Upper lobe of right lung (tissue), 1 donor: ENCODE results near the gene C2CD2L. TPM values are rescaled to one million over a fixed set of nuclear protein-coding genes. Genes with fewer than 3 reads are reported as not detected.
A peak's percentile ranks its signal among the peaks of the same experiment; 100 is the strongest.

ENCODE experiments used
- ATAC-seq: fragments of 200-7000 bp; cut with Tn5 transposase; one replicate; pipeline ENCODE4 v1.9.1; 2020; ENCODE audit warnings: mild to moderate bottlenecking, moderate library complexity
- DNase-seq: peaks from one replicate; pipeline ENCODE4 v3.0.0-alpha.2; 2020
- H3K27ac ChIP-seq: fragments of 200-600 bp; one replicate; pipeline ENCODE4 v1.8.0; 2022
- H3K27me3 ChIP-seq: fragments of 200-600 bp; one replicate; pipeline ENCODE4 v1.8.0; 2022; ENCODE audit warnings: mild to moderate bottlenecking
- H3K36me3 ChIP-seq: fragments of 200-600 bp; one replicate; pipeline ENCODE4 v1.8.0; 2022
- H3K4me1 ChIP-seq: fragments of 200-600 bp; one replicate; pipeline ENCODE4 v1.8.0; 2022
- H3K4me3 ChIP-seq: fragments of 200-600 bp; one replicate; pipeline ENCODE4 v1.8.0; 2022; ENCODE audit warnings: mild to moderate bottlenecking
- H3K9me3 ChIP-seq: fragments of 200-600 bp; one replicate; pipeline ENCODE4 v1.8.0; 2022
- CTCF ChIP-seq: fragments of 200-600 bp; IDR thresholded peaks from one replicate; pipeline ENCODE4 v1.8.0; 2022; ENCODE audit warnings: antibody characterized with exemption
- intact Hi-C: fragments of 100-400 bp; cut with DNase I; formaldehyde crosslinking; loops from one replicate; pipeline ENCODE4 v1.11.0; 2022
- total RNA-seq: library from RNA; stranded (reverse); fragmentation: NEBNext Ultra II Directional; extraction: Animal tissue kit (Norgen Biotek cat#: 25700); gene quantifications from one replicate; pipeline ENCODE4 v1.2.1, GENCODE V29; 2021
- donor health status: DM: no; HTN: yes; CAD: no; lungs with severe emphysema.

The C2CD2L gene
- total RNA-seq, 1 donor from 2014 or later = 20.3 TPM

GRCh38 chr11:119085437-119085847 lies 21.7 kb upstream of the C2CD2L start:
- Histone ChIP-seq H3K9me3 (no peaks in the 10 kb centered on the region), H3K36me3 (peaks cover 27% of the 10 kb centered on the region), H3K4me3 (peak overlapping the region; percentile 91), H3K4me1 (peaks cover 14% of the 10 kb centered on the region), H3K27me3 (no peaks in the 10 kb centered on the region), H3K27ac (peak overlapping the region; percentile 92)
- TF ChIP-seq CTCF = no peak
- intact Hi-C loops = no loop called here
- ATAC-seq (no peak), DNase-seq (no peak)

- peaks cover 14% of the 10 kb centered on the region for H3K4me1 ChIP-seq
- H3K27me3 ChIP-seq = no peaks in the 10 kb centered on the region
- DNase-seq (no peak), ATAC-seq (no peak)
- TF ChIP-seq CTCF = no peak
- H3K4me3 ChIP-seq = no peak overlapping the region
- intact Hi-C loops = no loop called here
- H3K36me3 ChIP-seq = peaks cover 12% of the 10 kb centered on the region
- H3K27ac ChIP-seq = no peak overlapping the region
- H3K9me3 ChIP-seq = no peaks in the 10 kb centered on the region
These were observed 20.0 kb upstream of the C2CD2L start for GRCh38 chr11:119087123-119087522.

GRCh38 chr11:119087747-119088241 lies 19.4 kb upstream of the C2CD2L start:
- Histone ChIP-seq H3K4me3 (no peak overlapping the region), H3K27me3 (no peaks in the 10 kb centered on the region), H3K27ac (no peak overlapping the region), H3K4me1 (peaks cover 14% of the 10 kb centered on the region), H3K36me3 (peaks cover 7% of the 10 kb centered on the region), H3K9me3 (no peaks in the 10 kb centered on the region)
- DNase-seq (no peak), ATAC-seq (no peak)
- intact Hi-C loops = no loop called here
- TF ChIP-seq CTCF = no peak

GRCh38 chr11:119088406-119088805 lies 18.7 kb upstream of the C2CD2L start:
- DNase-seq (no peak), ATAC-seq (no peak)
- Histone ChIP-seq H3K4me3 (no peak overlapping the region), H3K4me1 (peaks cover 21% of the 10 kb centered on the region), H3K9me3 (no peaks in the 10 kb centered on the region), H3K27ac (no peak overlapping the region), H3K27me3 (no peaks in the 10 kb centered on the region), H3K36me3 (peaks cover 3% of the 10 kb centered on the region)
- no peak for TF ChIP-seq CTCF
- intact Hi-C loops = no loop called here

- no peak for TF ChIP-seq CTCF
- Histone ChIP-seq H3K36me3 (peaks cover 3% of the 10 kb centered on the region), H3K9me3 (no peaks in the 10 kb centered on the region), H3K27me3 (no peaks in the 10 kb centered on the region), H3K27ac (no peak overlapping the region), H3K4me1 (peaks cover 23% of the 10 kb centered on the region), H3K4me3 (no peak overlapping the region)
- ATAC-seq = no peak
- intact Hi-C loops = no loop called here
- no peak for DNase-seq
These were observed 17.8 kb upstream of the C2CD2L start for GRCh38 chr11:119089319-119089718.

- intact Hi-C loops = no loop called here
- no peak overlapping the region for H3K27ac ChIP-seq
- DNase-seq = no peak
- no peak for TF ChIP-seq CTCF
- no peak for ATAC-seq
- peaks cover 3% of the 10 kb centered on the region for H3K36me3 ChIP-seq
- H3K4me3 ChIP-seq = no peak overlapping the region
- H3K4me1 ChIP-seq = peaks cover 17% of the 10 kb centered on the region
- H3K9me3 ChIP-seq = no peaks in the 10 kb centered on the region
- H3K27me3 ChIP-seq = no peaks in the 10 kb centered on the region
These were observed 16.0 kb upstream of the C2CD2L start for GRCh38 chr11:119091178-119091577.
